CD8-positive, alpha-beta memory T cell (primary cell): ENCODE data around the gene GLT8D2. TPM values are rescaled to one million over a fixed set of nuclear protein-coding genes. Genes with fewer than 3 reads are reported as not detected.

Experiments
- CTCF ChIA-PET: fragments of 350-600 bp; sonication (Branson Sonifier 250); formaldehyde crosslinking; loops from one replicate; lab custom pipeline; 2021; ENCODE audit warnings: antibody characterized with exemption; lab: Charles Lee
- POLR2A ChIA-PET: fragments of 350-600 bp; sonication (Branson Sonifier 250); formaldehyde crosslinking; loops from one replicate; lab custom pipeline; 2021; ENCODE audit warnings: antibody characterized with exemption; lab: Charles Lee
- DNase-seq, 5 donors: peaks; one replicate each; pipeline versions ENCODE4 v3.0.0 to v3.0.0-alpha.2; 2020 to 2022; ENCODE audit warnings: mixed read lengths in 1 of 5
- H3K27ac ChIP-seq: one replicate; pipeline ENCODE4 v1.7.0; 2013; ENCODE audit warnings: low read depth, mild to moderate bottlenecking, low read length, moderate library complexity
- H3K27me3 ChIP-seq: 2 replicates; pipeline ENCODE4 v1.7.0; 2013; ENCODE audit warnings: low read length, mild to moderate bottlenecking; ENCODE audit not compliant: insufficient read depth, poor library complexity, severe bottlenecking
- H3K36me3 ChIP-seq: 2 replicates; pipeline ENCODE4 v1.7.0; 2013; ENCODE audit warnings: mild to moderate bottlenecking, low read length, moderate library complexity; ENCODE audit not compliant: insufficient read depth
- H3K4me1 ChIP-seq: 2 replicates; pipeline ENCODE4 v1.7.0; 2013; ENCODE audit warnings: mild to moderate bottlenecking, low read length, moderate library complexity; ENCODE audit not compliant: insufficient read depth
- H3K4me3 ChIP-seq: 2 replicates; pipeline ENCODE4 v1.7.0; 2013; ENCODE audit warnings: mild to moderate bottlenecking, low read length
- H3K9me3 ChIP-seq: 2 replicates; pipeline ENCODE4 v1.7.0; 2013; ENCODE audit warnings: mild to moderate bottlenecking, low read length
- H3K27ac Mint-ChIP-seq, 8 donors: one replicate each; pipeline ENCODE4 v1.8.0; 2020 to 2021; ENCODE audit warnings: mixed read lengths in 8 of 8, mild to moderate bottlenecking in 6 of 8, inconsistent platforms in 3 of 8, moderate library complexity in 3 of 8
- H3K27me3 Mint-ChIP-seq, 2 donors: one replicate each; pipeline ENCODE4 v1.8.0; 2020 to 2021; ENCODE audit warnings: mixed read lengths in 2 of 2, mild to moderate bottlenecking in 1 of 2, moderate library complexity in 1 of 2
- H3K36me3 Mint-ChIP-seq, 3 donors: one replicate each; pipeline ENCODE4 v1.8.0; 2020 to 2021; ENCODE audit warnings: mixed read lengths in 3 of 3, inconsistent platforms in 1 of 3, mild to moderate bottlenecking in 1 of 3
- H3K4me1 Mint-ChIP-seq, 3 donors: one replicate each; pipeline ENCODE4 v1.8.0; 2020 to 2021; ENCODE audit warnings: mixed read lengths in 3 of 3, inconsistent platforms in 1 of 3, mild to moderate bottlenecking in 1 of 3
- H3K4me3 Mint-ChIP-seq, 7 donors: one replicate each; pipeline ENCODE4 v1.8.0; 2020 to 2021; ENCODE audit warnings: mixed read lengths in 7 of 7, mild to moderate bottlenecking in 6 of 7, moderate library complexity in 4 of 7, inconsistent platforms in 2 of 7
- H3K9me3 Mint-ChIP-seq, 5 donors: one replicate each; pipeline ENCODE4 v1.8.0; 2020 to 2022; ENCODE audit warnings: mixed read lengths in 5 of 5, mild to moderate bottlenecking in 3 of 5, moderate library complexity in 2 of 5, inconsistent platforms in 1 of 5
- polyA plus RNA-seq: library from polyadenylated mRNA; unstranded; fragments of 300-500 nt; fragmentation: Illumina TruSeq; gene quantifications from one replicate; pipeline ENCODE4 v1.2.3, GENCODE V29; 2021
- total RNA-seq, 2 experiments: library from RNA; stranded (reverse); gene quantifications; one replicate each; pipeline ENCODE4 v1.2.3, GENCODE V29; 2021

GLT8D2 gene
- total and polyA plus RNA-seq, 3 experiments from 2014 or later: 0.11 TPM; not detected in 2

- Mint-ChIP-seq H3K4me1 (no peaks in the 10 kb centered on the region), H3K36me3 (peaks cover 0 to 6% (median 0%) of the 10 kb centered on the region in 3 donors), H3K4me3 (no peak overlapping the region), H3K27me3 (peaks cover 9 to 25% of the 10 kb centered on the region in 2 donors), H3K27ac (peak overlapping the region in 1 of 8 donors; percentile 11), H3K9me3 (peaks cover 0 to 7% (median 3%) of the 10 kb centered on the region in 5 donors)
- no peak for DNase-seq
- H3K4me1 ChIP-seq: no peaks in the 10 kb centered on the region
- no peaks in the 10 kb centered on the region for H3K9me3 ChIP-seq
- H3K36me3 ChIP-seq: no peaks in the 10 kb centered on the region
- ChIA-PET POLR2A (no interaction called here), CTCF (no interaction called here)
- H3K27ac ChIP-seq: no peak overlapping the region
- H3K4me3 ChIP-seq: no peak overlapping the region
- H3K27me3 ChIP-seq: no peaks in the 10 kb centered on the region
Measured at GRCh38 chr12:104011253-104011652, 38.7 kb downstream of the GLT8D2 start.

GRCh38 chr12:104010606-104011169 lies 39.3 kb downstream of the GLT8D2 start:
- Mint-ChIP-seq H3K9me3 (peaks cover 0 to 7% (median 3%) of the 10 kb centered on the region in 5 donors), H3K27ac (no peak overlapping the region), H3K4me1 (no peaks in the 10 kb centered on the region), H3K4me3 (no peak overlapping the region), H3K36me3 (peaks cover 0 to 6% (median 0%) of the 10 kb centered on the region in 3 donors), H3K27me3 (peaks cover 9 to 28% of the 10 kb centered on the region in 2 donors)
- no peak overlapping the region for H3K4me3 ChIP-seq
- H3K9me3 ChIP-seq: no peaks in the 10 kb centered on the region
- POLR2A ChIA-PET: no interaction called here
- no peaks in the 10 kb centered on the region for H3K36me3 ChIP-seq
- H3K27me3 ChIP-seq: no peaks in the 10 kb centered on the region
- CTCF ChIA-PET: no interaction called here
- no peak for DNase-seq
- no peak overlapping the region for H3K27ac ChIP-seq
- H3K4me1 ChIP-seq: no peaks in the 10 kb centered on the region

GRCh38 chr12:104010121-104010520 lies 39.9 kb downstream of the GLT8D2 start:
- Mint-ChIP-seq H3K27ac (no peak overlapping the region), H3K9me3 (peaks cover 0 to 8% (median 3%) of the 10 kb centered on the region in 5 donors), H3K4me3 (no peak overlapping the region), H3K27me3 (peaks cover 9 to 33% of the 10 kb centered on the region in 2 donors), H3K36me3 (peaks cover 0 to 6% (median 0%) of the 10 kb centered on the region in 3 donors), H3K4me1 (no peaks in the 10 kb centered on the region)
- ChIA-PET CTCF (no interaction called here), POLR2A (no interaction called here)
- Histone ChIP-seq H3K4me3 (no peak overlapping the region), H3K27ac (no peak overlapping the region), H3K27me3 (no peaks in the 10 kb centered on the region), H3K36me3 (no peaks in the 10 kb centered on the region), H3K9me3 (no peaks in the 10 kb centered on the region), H3K4me1 (no peaks in the 10 kb centered on the region)
- no peak for DNase-seq

GRCh38 chr12:104006929-104007328 lies 43.1 kb downstream of the GLT8D2 start:
- ChIA-PET CTCF (interaction anchor here (0.7 kb wide), 1 partner anchor 12 kb away, joined by 3 read pairs; no protein-coding TSS in a partner anchor), POLR2A (no interaction called here)
- H3K9me3 ChIP-seq: no peaks in the 10 kb centered on the region
- Mint-ChIP-seq H3K27me3 (peaks cover 22 to 57% of the 10 kb centered on the region in 2 donors), H3K27ac (no peak overlapping the region), H3K4me3 (no peak overlapping the region), H3K9me3 (peaks cover 0 to 8% (median 3%) of the 10 kb centered on the region in 5 donors), H3K36me3 (peaks cover 0 to 6% (median 0%) of the 10 kb centered on the region in 3 donors), H3K4me1 (no peaks in the 10 kb centered on the region)
- no peak overlapping the region for H3K4me3 ChIP-seq
- H3K27me3 ChIP-seq: no peaks in the 10 kb centered on the region
- no peaks in the 10 kb centered on the region for H3K36me3 ChIP-seq
- no peak for DNase-seq
- no peak overlapping the region for H3K27ac ChIP-seq
- no peaks in the 10 kb centered on the region for H3K4me1 ChIP-seq

- Mint-ChIP-seq H3K27ac (no peak overlapping the region), H3K9me3 (peaks cover 0 to 8% (median 3%) of the 10 kb centered on the region in 5 donors), H3K4me3 (no peak overlapping the region), H3K27me3 (peaks cover 25 to 66% of the 10 kb centered on the region in 2 donors), H3K36me3 (peaks cover 0 to 6% (median 0%) of the 10 kb centered on the region in 3 donors), H3K4me1 (no peaks in the 10 kb centered on the region)
- Histone ChIP-seq H3K9me3 (no peaks in the 10 kb centered on the region), H3K4me1 (no peaks in the 10 kb centered on the region), H3K4me3 (no peak overlapping the region), H3K27me3 (no peaks in the 10 kb centered on the region), H3K27ac (no peak overlapping the region), H3K36me3 (no peaks in the 10 kb centered on the region)
- CTCF ChIA-PET: no interaction called here
- no peak for DNase-seq
- POLR2A ChIA-PET: no interaction called here
Measured at GRCh38 chr12:104003596-104003995, 46.4 kb downstream of the GLT8D2 start.

- peaks cover 0 to 4% (median 0%) of the 10 kb centered on the region in 5 donors for H3K9me3 Mint-ChIP-seq
- Histone ChIP-seq H3K36me3 (no peaks in the 10 kb centered on the region), H3K4me3 (no peak overlapping the region), H3K4me1 (no peaks in the 10 kb centered on the region), H3K27me3 (no peaks in the 10 kb centered on the region), H3K9me3 (no peaks in the 10 kb centered on the region), H3K27ac (no peak overlapping the region)
- no peak overlapping the region for H3K4me3 Mint-ChIP-seq
- no peaks in the 10 kb centered on the region for H3K4me1 Mint-ChIP-seq
- POLR2A ChIA-PET: interaction anchor here (1.0 kb wide), 1 partner anchor 61 kb away, joined by 3 read pairs; no protein-coding TSS in a partner anchor
- CTCF ChIA-PET: no interaction called here
- no peak overlapping the region for H3K27ac Mint-ChIP-seq
- peaks cover 24 to 63% of the 10 kb centered on the region in 2 donors for H3K27me3 Mint-ChIP-seq
- DNase-seq: no peak
- H3K36me3 Mint-ChIP-seq: no peaks in the 10 kb centered on the region
Measured at GRCh38 chr12:104002686-104003085, 47.3 kb downstream of the GLT8D2 start.

GRCh38 chr12:104000807-104001434 lies 49.1 kb downstream of the GLT8D2 start:
- Mint-ChIP-seq H3K9me3 (peaks cover 0 to 1% (median 0%) of the 10 kb centered on the region in 5 donors), H3K4me3 (no peak overlapping the region), H3K36me3 (no peaks in the 10 kb centered on the region), H3K27ac (no peak overlapping the region), H3K27me3 (peaks cover 21 to 67% of the 10 kb centered on the region in 2 donors), H3K4me1 (no peaks in the 10 kb centered on the region)
- H3K4me1 ChIP-seq: no peaks in the 10 kb centered on the region
- ChIA-PET CTCF (no interaction called here), POLR2A (no interaction called here)
- no peak for DNase-seq
- H3K9me3 ChIP-seq: no peaks in the 10 kb centered on the region
- no peaks in the 10 kb centered on the region for H3K27me3 ChIP-seq
- no peaks in the 10 kb centered on the region for H3K36me3 ChIP-seq
- H3K4me3 ChIP-seq: no peak overlapping the region
- no peak overlapping the region for H3K27ac ChIP-seq

GRCh38 chr12:103998976-103999375 lies 51.0 kb downstream of the GLT8D2 start:
- no peak overlapping the region for H3K4me3 Mint-ChIP-seq
- no peaks in the 10 kb centered on the region for H3K9me3 Mint-ChIP-seq
- Histone ChIP-seq H3K4me3 (no peak overlapping the region), H3K36me3 (no peaks in the 10 kb centered on the region), H3K4me1 (no peaks in the 10 kb centered on the region), H3K27me3 (no peaks in the 10 kb centered on the region), H3K9me3 (no peaks in the 10 kb centered on the region), H3K27ac (no peak overlapping the region)
- DNase-seq: no peak
- H3K36me3 Mint-ChIP-seq: no peaks in the 10 kb centered on the region
- H3K27ac Mint-ChIP-seq: no peak overlapping the region
- ChIA-PET CTCF (no interaction called here), POLR2A (no interaction called here)
- H3K27me3 Mint-ChIP-seq: peaks cover 18 to 54% of the 10 kb centered on the region in 2 donors
- H3K4me1 Mint-ChIP-seq: no peaks in the 10 kb centered on the region
